Activated naive CD8-positive, alpha-beta T cell treated with anti-CD3 and anti-CD28 coated beads, Interleukin-2, amount 10 ng/mL, durations not matched to agents 7 days and 5 days (primary cell): ENCODE results near the gene KLHDC9. TPM values are rescaled to one million over a fixed set of nuclear protein-coding genes. Genes with fewer than 3 reads are reported as not detected.

Experiments
- ATAC-seq: fragments of 150-1000 bp; cut with Tn5 transposase; one replicate; pipeline ENCODE4 v1.10.0; 2021; ENCODE audit warnings: low read depth, moderate library complexity
- POLR2A ChIA-PET: fragments of 350-600 bp; sonication (Branson Sonifier 250); formaldehyde crosslinking; loops from one replicate; lab custom pipeline; 2021; ENCODE audit warnings: antibody characterized with exemption; lab: Charles Lee
- DNase-seq: peaks from one replicate; pipeline ENCODE4 v3.0.0; 2021
- H3K27ac Mint-ChIP-seq: one replicate; pipeline ENCODE4 v1.8.0; 2022; ENCODE audit warnings: mild to moderate bottlenecking, mixed read lengths
- H3K27me3 Mint-ChIP-seq: one replicate; pipeline ENCODE4 v1.8.0; 2022; ENCODE audit warnings: mild to moderate bottlenecking, moderate library complexity, mixed read lengths
- H3K36me3 Mint-ChIP-seq: one replicate; pipeline ENCODE4 v1.8.0; 2021; ENCODE audit warnings: mild to moderate bottlenecking, mixed read lengths
- H3K4me1 Mint-ChIP-seq: one replicate; pipeline ENCODE4 v1.8.0; 2021; ENCODE audit warnings: mixed read lengths
- H3K4me3 Mint-ChIP-seq: one replicate; pipeline ENCODE4 v1.8.0; 2022; ENCODE audit warnings: mild to moderate bottlenecking, moderate library complexity, mixed read lengths
- H3K9me3 Mint-ChIP-seq: one replicate; pipeline ENCODE4 v1.8.0; 2021; ENCODE audit warnings: mixed read lengths
- total RNA-seq, 2 experiments: library from RNA; stranded (reverse); gene quantifications; one replicate each; pipeline ENCODE4 v1.2.3, GENCODE V29; 2021

The KLHDC9 gene
- total RNA-seq, 2 experiments from 2014 or later, result 1.2 TPM

DNA sequence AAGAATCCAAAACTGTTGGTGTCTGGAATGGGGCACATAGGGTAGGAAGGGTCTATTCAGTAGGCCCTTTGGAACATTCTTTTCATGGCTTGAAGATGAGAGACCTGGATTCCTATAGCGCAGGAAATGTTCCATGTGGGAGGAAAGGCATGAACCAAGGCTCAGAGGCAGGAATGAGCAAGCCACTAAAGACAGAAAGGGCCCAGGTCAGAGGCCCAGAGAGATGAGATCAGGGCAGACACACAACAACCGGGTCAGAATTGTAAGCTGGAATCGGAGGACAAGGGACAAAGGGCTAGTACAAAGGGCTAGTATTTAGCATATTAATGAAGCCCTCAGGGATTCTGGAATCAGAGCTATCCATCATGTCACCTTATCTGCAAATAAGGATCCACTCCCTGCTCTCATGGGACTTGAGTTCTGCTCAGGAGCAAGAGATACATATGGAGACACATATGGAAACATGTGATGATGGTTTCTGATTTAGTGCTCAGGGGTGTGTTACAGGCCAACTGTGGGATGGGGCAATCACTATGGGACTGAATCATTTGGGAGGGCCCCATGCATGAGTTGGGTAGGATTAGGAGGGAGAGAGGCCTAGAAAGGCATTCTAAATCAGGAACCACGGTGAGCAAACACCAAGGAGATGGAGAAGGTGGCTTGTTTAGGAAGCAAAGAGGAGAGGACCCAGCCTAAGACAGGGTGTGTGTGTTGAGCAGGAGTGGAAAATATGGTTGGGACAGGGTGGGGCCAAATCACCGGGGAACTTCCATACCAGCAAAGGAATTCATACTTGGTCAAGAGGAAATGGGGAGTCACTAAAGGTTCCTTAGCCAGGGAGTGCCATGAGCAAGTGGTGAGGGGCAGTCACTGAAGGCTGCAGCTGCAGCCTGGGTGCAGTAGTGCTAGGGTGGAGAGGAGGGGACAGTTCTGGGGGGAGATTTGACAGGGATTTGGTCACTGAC lies 17.4 kb upstream of the KLHDC9 start:
- H3K27ac Mint-ChIP-seq, result no peak overlapping the region
- POLR2A ChIA-PET, result interaction anchor here (2.3 kb wide), 1 partner anchor 11 kb away, joined by 6 read pairs; the partner anchor contains the start of gene ARHGAP30

DNA sequence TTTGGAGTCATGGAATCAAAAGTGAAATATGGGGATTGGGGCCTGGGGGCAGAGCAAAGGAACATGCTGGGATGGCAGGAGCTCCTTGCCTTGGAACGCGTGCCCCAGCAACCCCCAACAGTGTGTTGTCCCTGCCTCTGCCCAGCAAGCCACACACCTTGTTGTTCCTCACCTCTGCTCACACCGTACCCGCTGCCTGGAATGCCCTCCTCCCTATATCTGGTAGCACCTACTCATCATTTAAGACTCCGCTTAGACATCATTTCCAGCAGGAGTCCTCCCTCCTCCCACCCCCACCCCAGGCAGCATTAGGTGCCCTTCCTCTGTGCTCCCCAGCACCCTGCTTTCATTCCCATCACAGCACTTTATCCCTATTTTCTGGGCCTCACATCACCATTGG lies 16.6 kb upstream of the KLHDC9 start:
- H3K36me3 Mint-ChIP-seq, result no peaks in the 10 kb centered on the region
- H3K4me1 Mint-ChIP-seq, result peaks cover 7% of the 10 kb centered on the region
- H3K27ac Mint-ChIP-seq, result no peak overlapping the region
- no peaks in the 10 kb centered on the region for H3K27me3 Mint-ChIP-seq
- POLR2A ChIA-PET, result interaction anchor here (2.3 kb wide), 1 partner anchor 11 kb away, joined by 6 read pairs; the partner anchor contains the start of gene ARHGAP30
- DNase-seq (no peak), ATAC-seq (no peak)
- no peak overlapping the region for H3K4me3 Mint-ChIP-seq
- no peaks in the 10 kb centered on the region for H3K9me3 Mint-ChIP-seq

More for the DNA sequence above, 17.4 kb upstream of the KLHDC9 start:
- Mint-ChIP-seq H3K27me3 (no peaks in the 10 kb centered on the region), H3K4me1 (peaks cover 7% of the 10 kb centered on the region), H3K9me3 (no peaks in the 10 kb centered on the region), H3K4me3 (no peak overlapping the region), H3K36me3 (no peaks in the 10 kb centered on the region)
- DNase-seq (no peak), ATAC-seq (no peak)

DNA sequence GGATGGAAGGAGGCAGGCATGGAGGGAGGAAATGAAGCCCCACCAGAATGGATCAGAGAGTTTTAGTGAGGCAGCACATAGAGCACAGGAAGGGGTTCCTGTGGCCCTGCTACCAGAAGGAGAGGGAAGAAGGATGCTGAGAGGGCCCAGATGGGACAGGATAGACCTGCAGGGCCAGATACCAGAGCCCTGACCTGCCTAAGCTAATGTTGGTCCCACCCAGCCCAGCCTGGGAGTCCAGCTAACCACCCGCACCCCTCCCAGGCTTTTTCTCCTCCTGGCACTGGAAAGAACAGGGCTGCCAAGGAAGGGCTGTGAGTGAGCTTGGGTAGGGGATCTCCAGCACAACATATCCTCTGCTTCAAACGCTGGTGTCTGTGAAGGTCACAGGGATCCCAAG lies 15.7 kb upstream of the KLHDC9 start:
- peaks cover 7% of the 10 kb centered on the region for H3K4me1 Mint-ChIP-seq
- no peaks in the 10 kb centered on the region for H3K36me3 Mint-ChIP-seq
- H3K9me3 Mint-ChIP-seq, result no peaks in the 10 kb centered on the region
- DNase-seq (no peak), ATAC-seq (no peak)
- POLR2A ChIA-PET, result interaction anchor here (0.6 to 2.3 kb wide), 2 partner anchors 12 to 66 kb away, joined by 4 to 6 read pairs; partner anchors contain the start of gene ARHGAP30
- no peak overlapping the region for H3K27ac Mint-ChIP-seq
- no peak overlapping the region for H3K4me3 Mint-ChIP-seq
- H3K27me3 Mint-ChIP-seq, result no peaks in the 10 kb centered on the region

DNA sequence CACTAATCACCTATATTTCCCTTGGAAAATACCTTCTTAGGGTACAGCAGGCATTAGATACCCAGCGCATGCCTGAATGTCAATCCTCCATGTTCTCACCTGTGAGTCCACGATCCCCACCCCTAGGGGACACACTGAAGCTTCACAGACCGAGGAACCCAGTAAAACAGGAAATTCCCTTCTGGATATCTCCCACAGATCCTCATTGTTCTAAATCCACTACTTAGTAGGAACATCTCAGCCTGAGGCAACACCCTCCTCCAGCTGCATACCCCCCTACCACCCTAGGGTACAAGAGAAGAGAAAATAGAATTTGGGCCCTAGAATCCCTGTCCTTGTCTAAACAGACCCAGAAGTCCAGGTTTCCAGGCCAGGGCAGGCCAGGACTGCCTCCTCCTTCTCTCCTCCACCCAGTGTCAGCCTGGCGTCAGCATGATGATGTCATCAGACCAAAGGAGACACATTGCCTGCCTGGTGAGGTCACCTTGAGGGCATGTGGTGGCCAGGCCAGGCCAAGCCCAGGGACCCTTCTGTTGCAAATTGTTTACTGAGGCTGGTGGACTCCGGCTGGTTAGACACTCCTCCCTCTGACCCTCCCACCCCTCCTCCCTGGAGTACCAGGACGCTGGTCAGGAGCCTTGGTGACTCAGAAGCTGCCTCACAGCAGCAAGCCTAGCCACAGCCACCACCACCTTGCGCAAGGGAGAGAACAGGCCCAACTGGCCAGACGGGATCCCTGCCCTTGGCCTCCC lies 15.0 kb upstream of the KLHDC9 start:
- DNase-seq (no peak), ATAC-seq (no peak)
- no peaks in the 10 kb centered on the region for H3K9me3 Mint-ChIP-seq
- H3K27ac Mint-ChIP-seq, result no peak overlapping the region
- no peak overlapping the region for H3K4me3 Mint-ChIP-seq
- H3K36me3 Mint-ChIP-seq, result no peaks in the 10 kb centered on the region
- no peaks in the 10 kb centered on the region for H3K27me3 Mint-ChIP-seq
- H3K4me1 Mint-ChIP-seq, result peaks cover 7% of the 10 kb centered on the region
- POLR2A ChIA-PET, result interaction anchor here (2.3 kb wide), 1 partner anchor 13 kb away, joined by 6 read pairs; the partner anchor contains the start of gene ARHGAP30

DNA sequence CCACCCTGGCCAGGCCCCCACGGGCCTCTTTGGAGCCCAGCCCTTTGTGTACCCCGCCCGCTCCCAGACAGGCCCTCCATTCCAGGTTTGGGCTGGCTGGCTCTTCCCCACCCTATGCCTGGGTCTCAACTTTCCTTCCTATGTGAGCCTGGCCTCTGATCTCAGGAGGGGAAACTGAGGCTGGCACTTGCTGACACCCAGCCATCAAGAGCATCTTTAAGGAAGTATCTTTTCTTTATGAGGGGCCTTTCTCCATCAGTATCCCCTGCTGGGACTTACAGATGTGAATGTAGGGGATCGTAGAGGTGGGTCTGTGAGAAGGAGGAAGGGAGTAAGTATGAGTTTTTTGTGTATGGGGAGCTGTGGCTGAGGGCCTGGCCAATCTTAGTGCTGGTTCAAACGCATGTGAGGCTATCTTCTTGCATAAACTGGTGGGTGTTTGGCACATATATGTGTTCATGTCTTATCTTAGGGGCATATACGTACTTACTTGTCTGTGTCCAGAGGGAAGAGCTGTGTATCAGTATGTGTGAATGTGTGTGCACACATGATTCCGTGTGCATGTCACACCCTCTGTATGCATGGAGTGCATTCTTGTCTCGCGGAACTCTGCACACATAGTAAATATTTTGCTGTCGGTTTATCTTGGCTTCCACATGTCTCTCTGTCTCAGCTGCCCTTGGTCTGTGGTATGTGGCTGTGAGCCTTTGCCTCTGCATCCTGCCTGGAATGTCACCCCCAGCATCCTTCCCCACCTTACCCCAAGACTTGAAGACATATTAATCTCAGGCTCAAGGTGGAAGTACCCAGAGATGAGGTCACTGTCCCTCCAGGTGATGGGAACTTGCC lies 14.2 kb upstream of the KLHDC9 start:
- Mint-ChIP-seq H3K4me3 (no peak overlapping the region), H3K9me3 (no peaks in the 10 kb centered on the region), H3K27ac (no peak overlapping the region), H3K27me3 (no peaks in the 10 kb centered on the region), H3K4me1 (peaks cover 9% of the 10 kb centered on the region), H3K36me3 (no peaks in the 10 kb centered on the region)
- DNase-seq, result no peak
- POLR2A ChIA-PET, result interaction anchor here (0.9 kb wide), 1 partner anchor 14 kb away, joined by 3 read pairs; the partner anchor contains the start of gene ARHGAP30
- ATAC-seq, result no peak

DNA sequence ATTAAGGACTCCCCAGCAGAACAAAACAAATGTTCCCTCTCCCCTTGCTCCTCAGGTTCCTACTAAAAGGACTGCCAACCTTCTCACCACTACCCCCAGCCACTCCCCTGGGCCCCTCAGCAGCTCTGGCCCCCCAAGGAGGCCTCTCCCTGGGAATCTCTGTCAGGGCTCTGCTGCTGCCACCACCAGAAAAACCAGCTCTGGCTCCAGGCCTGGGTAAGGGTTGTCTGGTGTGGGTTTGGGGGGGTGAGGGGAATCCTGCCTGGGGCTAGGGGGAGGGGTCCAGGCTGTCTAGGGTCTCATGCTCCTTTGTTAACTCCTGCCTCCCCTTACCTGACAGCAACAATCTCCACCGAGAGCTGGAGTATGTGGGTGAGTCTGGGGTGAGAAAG lies 13.6 kb upstream of the KLHDC9 start:
- Mint-ChIP-seq H3K4me1 (peaks cover 9% of the 10 kb centered on the region), H3K36me3 (no peaks in the 10 kb centered on the region), H3K27ac (no peak overlapping the region), H3K9me3 (no peaks in the 10 kb centered on the region), H3K27me3 (no peaks in the 10 kb centered on the region), H3K4me3 (no peak overlapping the region)
- POLR2A ChIA-PET, result interaction anchor here (0.8 to 0.9 kb wide), 2 partner anchors 15 to 16 kb away, joined by 3 read pairs; partner anchors contain the start of gene ARHGAP30
- ATAC-seq (no peak), DNase-seq (no peak)

DNA sequence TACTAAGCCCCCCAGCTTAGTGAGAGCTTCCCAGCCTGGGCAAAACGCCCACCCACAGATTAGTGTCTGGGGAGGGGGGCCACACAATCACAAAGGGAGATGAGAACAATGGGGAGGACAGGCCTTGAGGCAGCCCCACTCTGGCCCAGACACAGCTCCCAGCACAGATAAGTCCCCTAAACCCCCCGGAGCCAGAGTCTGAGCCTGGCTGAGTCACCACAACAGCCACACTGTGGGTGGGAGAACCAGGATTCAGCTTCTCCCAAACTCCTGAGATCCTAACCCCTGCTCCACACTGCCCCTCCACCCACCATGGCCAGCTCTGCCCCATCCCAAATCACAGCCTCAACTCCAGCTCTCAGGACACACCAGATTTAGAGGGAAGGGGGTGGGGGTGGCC lies 13.0 kb upstream of the KLHDC9 start:
- no peaks in the 10 kb centered on the region for H3K9me3 Mint-ChIP-seq
- no peak overlapping the region for H3K4me3 Mint-ChIP-seq
- DNase-seq (no peak), ATAC-seq (no peak)
- H3K36me3 Mint-ChIP-seq, result no peaks in the 10 kb centered on the region
- no peak overlapping the region for H3K27ac Mint-ChIP-seq
- no peaks in the 10 kb centered on the region for H3K27me3 Mint-ChIP-seq
- H3K4me1 Mint-ChIP-seq, result peaks cover 7% of the 10 kb centered on the region
- POLR2A ChIA-PET, result interaction anchor here (0.8 to 0.9 kb wide), 2 partner anchors 15 to 17 kb away, joined by 3 read pairs; partner anchors contain the start of gene ARHGAP30

DNA sequence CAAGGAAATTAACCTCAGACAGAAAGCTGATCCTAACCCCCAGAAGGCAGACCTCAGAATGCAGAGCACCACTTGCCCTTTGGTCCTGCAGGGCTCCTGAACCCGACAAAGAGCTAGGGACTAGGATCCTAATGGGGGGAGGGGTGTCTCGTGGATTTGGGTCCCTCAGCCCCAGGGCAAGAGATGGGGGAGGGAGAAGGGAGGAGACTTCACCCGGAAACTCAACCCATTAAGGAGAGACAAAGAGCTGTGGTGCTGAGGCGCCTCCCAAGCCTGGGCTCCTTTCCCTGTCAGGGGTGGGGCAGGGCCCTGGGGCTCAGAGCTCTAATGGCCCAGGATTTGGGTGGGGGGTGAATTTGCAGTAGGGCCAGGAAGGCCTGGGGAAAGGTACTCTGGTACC lies 11.7 kb upstream of the KLHDC9 start:
- H3K4me3 Mint-ChIP-seq, result no peak overlapping the region
- no peak for ATAC-seq
- no peak for DNase-seq
- POLR2A ChIA-PET, result interaction anchor here (0.7 to 1.2 kb wide), 3 partner anchors 11 to 20 kb away, joined by 3 to 4 read pairs (median 3); no protein-coding TSS in a partner anchor
- no peaks in the 10 kb centered on the region for H3K36me3 Mint-ChIP-seq
- H3K9me3 Mint-ChIP-seq, result no peaks in the 10 kb centered on the region
- peaks cover 16% of the 10 kb centered on the region for H3K4me1 Mint-ChIP-seq
- H3K27ac Mint-ChIP-seq, result no peak overlapping the region
- H3K27me3 Mint-ChIP-seq, result no peaks in the 10 kb centered on the region

DNA sequence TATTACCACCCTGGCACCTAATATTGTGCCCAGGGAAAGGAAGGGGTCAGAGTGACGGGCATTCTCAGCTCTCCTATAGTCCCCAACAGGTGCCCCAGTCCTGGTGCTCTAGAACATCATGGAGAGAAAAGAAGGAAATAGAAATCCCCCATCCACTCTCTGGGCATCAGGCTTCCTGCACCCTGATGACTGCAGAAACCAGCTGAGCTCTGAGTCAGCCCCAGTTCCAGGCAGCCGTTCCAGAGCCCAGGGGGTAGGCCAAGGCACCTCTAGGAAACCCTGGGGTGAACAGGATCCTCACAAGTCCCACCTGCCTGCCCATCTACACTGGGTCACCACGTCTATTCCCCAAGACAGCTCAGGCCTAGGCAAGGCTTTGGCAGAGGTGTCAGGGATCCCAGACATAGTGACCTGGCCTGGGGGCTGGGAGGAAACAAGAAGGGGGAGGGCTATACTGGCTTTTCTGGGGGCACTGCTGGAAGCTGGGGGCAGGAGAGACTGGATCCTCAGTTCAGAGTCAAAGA lies 9.5 kb upstream of the KLHDC9 start:
- peak; percentile 17 for DNase-seq
- Mint-ChIP-seq H3K36me3 (no peaks in the 10 kb centered on the region), H3K27me3 (no peaks in the 10 kb centered on the region), H3K9me3 (no peaks in the 10 kb centered on the region), H3K27ac (peak overlapping the region; percentile 42), H3K4me3 (no peak overlapping the region), H3K4me1 (peaks cover 29% of the 10 kb centered on the region)
- ATAC-seq, result no peak
- POLR2A ChIA-PET, result no interaction called here

DNA sequence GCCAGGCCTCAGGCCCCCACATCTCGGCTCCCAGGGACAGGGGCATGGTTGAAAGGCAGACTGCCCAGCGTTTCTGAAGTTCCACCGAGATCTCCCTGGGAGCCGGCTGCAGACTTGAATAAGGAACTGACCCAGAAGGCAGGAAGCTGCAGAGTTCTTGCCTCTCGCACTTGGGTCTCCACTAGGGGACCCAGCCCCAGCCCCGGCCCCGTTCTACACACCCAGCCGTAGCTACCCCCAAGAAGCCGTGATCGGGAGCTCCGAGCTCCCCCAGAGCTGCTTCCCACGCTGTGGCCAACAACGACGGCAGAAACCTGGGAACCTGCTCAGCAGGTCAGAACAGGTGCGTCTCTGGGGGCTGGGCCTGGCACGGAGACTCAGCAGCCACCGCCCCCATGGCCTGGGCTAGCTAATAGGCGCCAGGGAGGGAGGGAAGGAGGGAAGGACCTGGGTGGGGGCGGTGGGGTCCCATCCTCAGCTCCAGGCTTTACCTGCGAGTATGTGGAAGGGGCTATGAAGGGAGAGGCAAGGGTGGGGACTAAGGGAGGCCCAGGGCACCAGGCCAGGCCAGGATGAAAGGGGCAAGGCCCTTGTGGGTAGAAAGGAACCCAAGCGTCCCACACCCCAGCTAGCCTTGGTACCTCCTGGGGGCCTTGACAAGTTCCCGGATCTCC lies 8.8 kb upstream of the KLHDC9 start, which contains the start of gene NECTIN4:
Gene NECTIN4 (minus strand): TSS at position 308 of the 674 bp plus-strand sequence. CDS start 262 bp downstream, at position 46.
- H3K4me1 Mint-ChIP-seq, result peaks cover 28% of the 10 kb centered on the region
- POLR2A ChIA-PET, result interaction anchor here (0.5 kb wide), 1 partner anchor 23 kb away, joined by 3 read pairs; no protein-coding TSS in a partner anchor
- peak within 1 kb of the TSS; percentile 42 for H3K27ac Mint-ChIP-seq
- ATAC-seq (no peak), DNase-seq (peak; percentile 23)
- no peaks in the 10 kb centered on the region for H3K36me3 Mint-ChIP-seq
- no peak within 1 kb of the TSS for H3K4me3 Mint-ChIP-seq
- no peaks in the 10 kb centered on the region for H3K9me3 Mint-ChIP-seq
- no peaks in the 10 kb centered on the region for H3K27me3 Mint-ChIP-seq

DNA sequence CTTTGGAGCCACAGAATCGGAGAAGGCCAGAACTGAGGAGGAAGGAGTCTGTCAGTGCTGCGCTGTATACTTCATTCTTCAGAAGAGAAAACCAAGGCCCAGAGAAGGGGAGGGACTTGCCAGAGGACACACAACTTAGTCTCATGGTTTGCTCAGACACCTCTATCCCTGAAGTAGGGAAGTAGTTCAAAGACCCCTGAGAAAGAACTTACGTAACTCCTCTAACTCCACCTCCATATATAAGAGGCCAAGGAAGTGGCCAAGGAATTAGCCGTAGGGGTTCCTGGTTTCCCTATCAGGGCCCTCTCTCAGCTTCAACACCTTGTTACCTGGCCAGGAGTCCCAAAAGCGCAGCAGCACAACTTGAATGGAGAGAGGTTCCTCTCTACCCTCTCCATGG lies 8.2 kb upstream of the KLHDC9 start:
- Mint-ChIP-seq H3K27ac (no peak overlapping the region), H3K4me3 (no peak overlapping the region), H3K27me3 (no peaks in the 10 kb centered on the region), H3K4me1 (peaks cover 30% of the 10 kb centered on the region), H3K36me3 (no peaks in the 10 kb centered on the region), H3K9me3 (no peaks in the 10 kb centered on the region)
- POLR2A ChIA-PET, result interaction anchor here (0.5 kb wide), 1 partner anchor 24 kb away, joined by 3 read pairs; no protein-coding TSS in a partner anchor
- ATAC-seq (no peak), DNase-seq (peak; percentile 15)

DNA sequence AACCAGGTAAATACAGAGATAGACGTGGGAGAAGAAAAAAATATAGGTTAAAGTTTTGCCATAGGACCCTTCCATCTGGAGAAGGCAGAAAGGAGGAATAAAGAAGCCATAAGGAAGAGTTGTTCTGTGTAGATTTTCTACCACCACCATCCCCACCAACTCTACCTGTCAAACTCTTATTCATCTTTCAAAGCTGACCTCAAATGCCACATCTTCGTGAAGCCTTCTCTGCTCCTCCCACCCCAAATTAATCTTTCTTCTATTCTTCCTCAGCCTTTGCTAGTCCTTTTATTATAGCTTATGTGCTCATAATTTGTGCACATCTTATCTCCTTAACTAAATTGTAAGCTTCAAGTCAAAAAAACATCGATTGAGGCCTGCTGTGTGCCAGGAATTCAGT lies 7.5 kb upstream of the KLHDC9 start:
- ATAC-seq, result no peak
- Mint-ChIP-seq H3K27ac (peak overlapping the region; percentile 5), H3K4me3 (no peak overlapping the region), H3K4me1 (peaks cover 32% of the 10 kb centered on the region), H3K27me3 (no peaks in the 10 kb centered on the region), H3K9me3 (no peaks in the 10 kb centered on the region), H3K36me3 (no peaks in the 10 kb centered on the region)
- POLR2A ChIA-PET, result no interaction called here
- DNase-seq, result no peak
